ENCODE data around the gene RARRES1.

GRCh38 chr3:158771982-158772381, 39.7 kb upstream of the RARRES1 start:
- TF ChIP-seq EZH2phosphoT487 (IDR thresholded peaks at IDR 0.05; ENCODE audit: insufficient read depth, low read depth) (no peak), EZH2 (IDR thresholded peaks at IDR 0.05; ENCODE audit: insufficient read depth, poor library complexity, severe bottlenecking) (no peak)

Measured in GM23248 (cell line).